Ectodermal cell (in vitro differentiated cells): ENCODE data around the gene DNAH7.

Source experiments
- H3K27ac ChIP-seq: 2 replicates; pipeline ENCODE4 v1.7.0; 2013; ENCODE audit warnings: mild to moderate bottlenecking, low read depth, low read length; ENCODE audit not compliant: insufficient read depth, poor library complexity, severe bottlenecking
- H3K27me3 ChIP-seq: 2 replicates; pipeline ENCODE4 v1.7.0; 2013; ENCODE audit warnings: mild to moderate bottlenecking, low read length; ENCODE audit not compliant: insufficient read depth, control insufficient read depth, poor library complexity, severe bottlenecking
- H3K36me3 ChIP-seq: one replicate; pipeline ENCODE4 v1.7.0; 2013; ENCODE audit warnings: low read length; ENCODE audit not compliant: control insufficient read depth, insufficient read depth
- H3K4me1 ChIP-seq: one replicate; pipeline ENCODE4 v1.7.0; 2013; ENCODE audit warnings: low read length; ENCODE audit not compliant: control insufficient read depth, insufficient read depth
- H3K4me3 ChIP-seq: 2 replicates; pipeline ENCODE4 v1.7.0; 2013; ENCODE audit warnings: low read depth, low read length, control low read depth; ENCODE audit not compliant: insufficient read depth
- H3K9me3 ChIP-seq: 2 replicates; pipeline ENCODE4 v1.7.0; 2013; ENCODE audit warnings: mild to moderate bottlenecking, low read length, moderate library complexity; ENCODE audit not compliant: control insufficient read depth
- WGBS, 2 experiments: methylation state at CpG; one replicate each; pipeline ENCODE4 v1.1.7; 2013; ENCODE audit warnings: missing lambda C conversion rate in 2 of 2; 5-methylcytosine and 5-hydroxymethylcytosine counted together

DNAH7 gene

DNA sequence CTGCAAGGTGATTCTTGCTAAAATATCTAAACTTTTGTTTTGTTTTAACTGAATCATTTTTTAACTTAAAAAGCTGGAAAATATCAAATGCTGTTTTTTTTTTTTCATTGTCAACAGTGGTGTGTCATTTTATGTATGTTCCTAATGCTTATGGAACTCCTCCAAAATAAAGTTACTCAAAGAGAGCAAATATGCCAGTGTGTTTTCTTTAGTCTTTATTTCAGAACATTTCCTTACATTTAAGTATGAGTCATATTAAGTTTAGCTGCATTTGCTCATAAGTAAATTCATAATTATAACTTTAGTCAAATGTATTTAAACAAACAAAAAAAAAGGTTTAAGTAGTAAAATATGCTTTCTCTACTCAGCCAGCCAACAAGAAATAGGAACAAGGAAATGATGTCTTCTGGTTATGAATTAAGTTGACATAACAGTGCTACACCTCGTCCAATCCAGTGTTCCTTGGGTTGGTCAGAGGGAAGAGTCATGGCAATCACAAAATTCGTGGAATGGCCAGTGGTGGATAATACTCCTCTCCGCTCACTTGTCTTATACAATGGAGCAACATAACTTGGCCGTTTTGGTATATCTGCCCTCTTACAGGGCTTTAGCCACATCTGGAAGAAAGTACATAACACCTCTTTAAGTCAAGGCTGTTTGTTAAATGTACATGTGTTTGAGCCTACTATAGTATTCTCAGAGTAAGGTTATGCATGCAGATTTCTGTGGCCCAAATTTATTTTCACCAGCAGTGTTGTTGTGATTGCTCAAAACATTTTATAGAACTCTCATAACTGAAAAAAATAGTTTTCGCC, 330.9 kb downstream of the DNAH7 start:
- no peak overlapping the region for H3K4me3 ChIP-seq
- H3K4me1 ChIP-seq = no peaks in the 10 kb centered on the region
- H3K36me3 ChIP-seq = no peaks in the 10 kb centered on the region
- 91 to 93% methylated on average over 5 of the region's 5 CpGs for WGBS, 2 experiments
- no peak overlapping the region for H3K27ac ChIP-seq
- H3K27me3 ChIP-seq = no peaks in the 10 kb centered on the region
- no peaks in the 10 kb centered on the region for H3K9me3 ChIP-seq

GRCh38 chr2:195735347-195735746, 333.3 kb downstream of the DNAH7 start:
- Histone ChIP-seq H3K4me3 (no peak overlapping the region), H3K9me3 (no peaks in the 10 kb centered on the region), H3K27ac (no peak overlapping the region), H3K4me1 (no peaks in the 10 kb centered on the region), H3K36me3 (no peaks in the 10 kb centered on the region), H3K27me3 (no peaks in the 10 kb centered on the region)
- 100% methylated on average over 1 of the region's 1 CpG; no CpG with 5 or more reads in 1 of the 2 experiments for WGBS, 2 experiments

DNA sequence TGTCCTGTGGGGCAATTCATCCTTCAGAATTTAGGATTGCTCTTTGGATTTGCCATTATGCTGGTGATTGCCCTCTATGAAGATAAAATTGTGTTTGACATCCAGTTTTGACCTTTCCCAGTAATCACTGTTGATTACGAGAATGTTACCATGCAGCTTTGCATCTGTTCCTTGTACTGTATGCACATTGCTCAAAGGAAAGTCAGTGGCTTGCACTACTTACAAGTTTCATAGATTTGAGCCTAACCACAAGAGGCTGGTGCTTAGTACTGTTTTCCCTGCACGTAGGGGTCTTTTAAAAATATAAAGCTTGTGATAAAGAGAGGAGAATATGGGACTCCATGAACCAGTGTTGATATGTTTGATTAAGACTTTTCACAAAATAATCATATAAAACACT, 333.7 kb downstream of the DNAH7 start:
- H3K27ac ChIP-seq = no peak overlapping the region
- H3K4me3 ChIP-seq = no peak overlapping the region
- H3K4me1 ChIP-seq = no peaks in the 10 kb centered on the region
- 87 to 94% methylated on average over 2 of the region's 2 CpGs for WGBS, 2 experiments
- H3K9me3 ChIP-seq = no peaks in the 10 kb centered on the region
- H3K27me3 ChIP-seq = no peaks in the 10 kb centered on the region
- H3K36me3 ChIP-seq = no peaks in the 10 kb centered on the region

- H3K4me3 ChIP-seq = no peak overlapping the region
- H3K36me3 ChIP-seq = no peaks in the 10 kb centered on the region
- 91 to 96% methylated on average over 6 of the region's 6 CpGs for WGBS, 2 experiments
- no peaks in the 10 kb centered on the region for H3K27me3 ChIP-seq
- H3K4me1 ChIP-seq = no peaks in the 10 kb centered on the region
- H3K9me3 ChIP-seq = no peaks in the 10 kb centered on the region
- H3K27ac ChIP-seq = no peak overlapping the region
Observed at GRCh38 chr2:195734395-195734794, 334.2 kb downstream of the DNAH7 start.

DNA sequence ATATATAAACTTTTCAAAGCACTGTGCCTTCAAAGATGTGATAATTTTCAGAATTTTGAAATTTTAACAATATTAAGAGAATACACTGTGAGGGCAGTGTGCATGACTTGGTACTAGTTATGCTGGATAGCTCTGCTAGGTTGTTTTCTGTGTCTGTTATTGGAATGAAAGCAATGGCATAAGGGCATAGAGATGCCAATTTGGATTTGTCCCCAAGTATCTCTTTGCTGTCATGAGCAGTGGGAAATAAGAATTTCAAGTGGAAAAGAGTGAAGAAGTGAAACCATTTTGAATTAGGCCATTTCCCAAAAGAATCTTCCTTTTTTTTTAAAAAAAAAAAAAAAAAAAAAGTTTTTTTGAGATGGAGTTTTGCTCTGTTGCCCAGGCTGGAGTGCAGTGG, 334.8 kb downstream of the DNAH7 start:
- Histone ChIP-seq H3K27me3 (no peaks in the 10 kb centered on the region), H3K36me3 (no peaks in the 10 kb centered on the region), H3K9me3 (no peaks in the 10 kb centered on the region), H3K4me1 (no peaks in the 10 kb centered on the region), H3K4me3 (no peak overlapping the region), H3K27ac (no peak overlapping the region)

DNA sequence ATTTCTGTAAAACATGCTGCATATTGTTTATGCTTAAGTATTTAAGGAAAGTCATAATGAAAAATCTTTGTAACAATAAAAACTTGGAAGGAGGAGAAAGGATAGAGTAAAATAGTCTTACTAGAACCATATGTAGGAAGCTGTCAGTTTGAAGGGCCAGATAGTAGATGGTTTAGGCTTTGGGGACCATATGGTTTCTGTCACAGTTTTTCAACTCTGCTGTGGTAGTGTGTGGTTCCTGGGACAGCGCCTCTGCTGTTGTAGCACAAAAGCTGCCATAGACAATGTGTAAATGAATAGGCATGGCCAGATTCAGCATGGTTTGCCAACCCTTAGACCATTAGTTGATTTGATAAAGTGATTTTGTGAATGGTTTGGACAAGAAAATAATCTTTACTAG, 336.1 kb downstream of the DNAH7 start:
- H3K36me3 ChIP-seq = peaks cover 3% of the 10 kb centered on the region
- no peak overlapping the region for H3K4me3 ChIP-seq
- H3K27me3 ChIP-seq = no peaks in the 10 kb centered on the region
- H3K27ac ChIP-seq = no peak overlapping the region
- 91 to 97% methylated on average over 1 of the region's 1 CpG for WGBS, 2 experiments
- no peaks in the 10 kb centered on the region for H3K4me1 ChIP-seq
- H3K9me3 ChIP-seq = no peaks in the 10 kb centered on the region

GRCh38 chr2:195730912-195731311, 337.7 kb downstream of the DNAH7 start:
- Histone ChIP-seq H3K9me3 (no peaks in the 10 kb centered on the region), H3K27ac (no peak overlapping the region), H3K4me3 (no peak overlapping the region), H3K36me3 (peaks cover 3% of the 10 kb centered on the region), H3K27me3 (no peaks in the 10 kb centered on the region), H3K4me1 (no peaks in the 10 kb centered on the region)
- 92 to 96% methylated on average over 3 of the region's 3 CpGs for WGBS, 2 experiments

- WGBS, 2 experiments = 96 to 100% methylated on average over 3 to 4 of the region's 4 CpGs
- H3K36me3 ChIP-seq = peaks cover 3% of the 10 kb centered on the region
- H3K27ac ChIP-seq = no peak overlapping the region
Observed at GRCh38 chr2:195727106-195727505, 341.5 kb downstream of the DNAH7 start.

DNA sequence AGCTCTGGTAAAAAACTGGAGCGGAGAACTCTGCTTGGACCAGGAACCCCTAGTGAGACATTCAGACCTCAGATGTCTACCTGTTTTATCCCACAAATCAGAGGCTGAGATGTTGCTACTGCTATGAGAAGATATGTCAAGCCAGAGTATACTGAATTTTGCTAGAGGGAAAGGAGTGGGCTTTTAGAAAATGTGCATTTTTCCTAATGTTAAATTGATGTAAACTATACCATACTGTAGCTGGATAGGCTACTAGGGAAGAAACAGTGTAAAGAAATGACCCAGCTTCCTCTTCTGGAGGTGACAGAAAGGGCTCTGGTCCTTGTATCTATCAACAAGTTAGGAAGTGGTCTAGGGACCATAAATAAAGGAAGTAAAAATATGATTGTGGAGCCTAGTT, 346.6 kb downstream of the DNAH7 start:
- no peak overlapping the region for H3K4me3 ChIP-seq
- H3K36me3 ChIP-seq = peaks cover under 1% of the 10 kb centered on the region
- no peaks in the 10 kb centered on the region for H3K27me3 ChIP-seq
- no peaks in the 10 kb centered on the region for H3K4me1 ChIP-seq
- no peak overlapping the region for H3K27ac ChIP-seq
- no peaks in the 10 kb centered on the region for H3K9me3 ChIP-seq
- WGBS, 2 experiments = 90 to 93% methylated on average over 1 of the region's 1 CpG

More at GRCh38 chr2:195727106-195727505, 341.5 kb downstream of the DNAH7 start:
- no peaks in the 10 kb centered on the region for H3K9me3 ChIP-seq
- H3K4me1 ChIP-seq = no peaks in the 10 kb centered on the region
- no peak overlapping the region for H3K4me3 ChIP-seq
- H3K27me3 ChIP-seq = no peaks in the 10 kb centered on the region

GRCh38 chr2:195721042-195721441, 347.6 kb downstream of the DNAH7 start:
- Histone ChIP-seq H3K9me3 (no peaks in the 10 kb centered on the region), H3K4me3 (no peak overlapping the region), H3K27ac (no peak overlapping the region), H3K27me3 (no peaks in the 10 kb centered on the region), H3K4me1 (no peaks in the 10 kb centered on the region), H3K36me3 (peaks cover 7% of the 10 kb centered on the region)
- 89% methylated on average over 2 of the region's 2 CpGs for WGBS, 2 experiments
